GM18505 (cell line): ENCODE results near the gene PADI4.
"Not testable (repeated sequence)": the region's sequence is repeated elsewhere in the genome, so short reads cannot be mapped to it uniquely, and the experiment has no call there.

Experiments
- ATAC-seq: cut with Tn5 transposase; IDR thresholded peaks from one replicate; pipeline ENCODE4 v1.9.1; 2021; ENCODE audit not compliant: unreplicated experiment
- POLR2A ChIP-seq: IDR thresholded peaks from 4 replicates; pipeline ENCODE4 v1.6.1; 2011; ENCODE audit warnings: borderline replicate concordance; ENCODE audit not compliant: insufficient read depth, insufficient read length; ENCODE audit errors: extremely low read depth

The PADI4 gene

DNA sequence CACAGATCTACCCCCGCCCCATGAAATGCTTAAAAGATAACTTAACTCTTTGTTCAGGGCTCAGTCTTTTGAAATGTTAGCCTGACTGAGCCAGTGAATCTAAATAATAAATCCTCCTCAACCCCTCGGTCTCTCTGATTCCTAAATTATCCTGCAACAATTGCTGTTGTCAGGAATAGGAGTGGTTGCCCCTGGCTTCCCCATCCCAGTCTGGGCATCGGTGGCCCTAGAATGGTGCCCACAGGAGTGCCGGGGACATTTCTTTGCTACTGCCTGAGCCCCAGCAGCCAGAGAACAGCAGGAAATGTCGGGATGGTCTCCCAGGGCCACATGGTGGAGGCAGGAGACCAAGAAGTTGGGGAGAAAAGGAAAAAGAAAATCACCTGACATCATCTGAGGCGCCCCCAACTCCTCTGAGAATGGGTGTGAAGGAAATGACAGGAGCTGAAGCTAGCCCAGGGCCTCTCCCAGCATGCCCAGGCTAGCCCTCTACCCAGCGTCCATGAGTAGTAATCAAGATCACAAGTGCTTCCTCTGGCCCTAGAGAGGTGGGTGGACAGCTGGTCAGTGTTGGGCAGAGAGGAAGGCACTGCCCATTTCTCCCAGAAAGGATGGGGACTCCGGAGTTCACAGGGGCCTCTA lies 1.6 kb downstream of the PADI4 start:
- TF ChIP-seq POLR2A, result no peak
- no peak for ATAC-seq

DNA sequence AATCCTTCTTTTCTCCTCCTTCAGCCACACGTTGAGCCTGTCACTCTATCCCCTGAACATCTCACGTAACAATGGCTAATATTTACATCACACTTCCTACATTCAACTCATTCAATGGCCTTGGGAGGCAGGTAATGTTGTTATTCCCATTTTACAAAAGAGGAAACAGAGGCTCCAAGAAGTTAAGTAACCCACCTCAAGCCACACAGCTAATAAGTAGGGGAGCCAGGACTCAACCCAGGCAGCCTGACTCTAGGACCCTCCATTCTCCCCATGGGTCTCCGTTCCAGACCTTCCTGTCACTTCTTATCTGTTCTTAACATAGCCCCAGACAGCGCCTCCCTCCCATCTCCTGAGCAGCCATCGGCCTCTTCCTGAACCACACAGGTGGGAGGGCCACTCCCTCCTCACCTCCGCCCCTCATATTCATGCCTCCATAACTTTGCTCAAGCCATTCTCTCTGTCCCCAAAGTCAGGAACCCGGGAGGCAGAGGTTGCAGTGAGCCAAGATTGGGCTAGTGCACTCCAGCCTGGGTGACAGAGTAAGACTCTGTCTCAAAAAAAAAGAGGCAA lies 2.2 kb downstream of the PADI4 start:
- ATAC-seq, result no peak
- TF ChIP-seq POLR2A, result no peak

DNA sequence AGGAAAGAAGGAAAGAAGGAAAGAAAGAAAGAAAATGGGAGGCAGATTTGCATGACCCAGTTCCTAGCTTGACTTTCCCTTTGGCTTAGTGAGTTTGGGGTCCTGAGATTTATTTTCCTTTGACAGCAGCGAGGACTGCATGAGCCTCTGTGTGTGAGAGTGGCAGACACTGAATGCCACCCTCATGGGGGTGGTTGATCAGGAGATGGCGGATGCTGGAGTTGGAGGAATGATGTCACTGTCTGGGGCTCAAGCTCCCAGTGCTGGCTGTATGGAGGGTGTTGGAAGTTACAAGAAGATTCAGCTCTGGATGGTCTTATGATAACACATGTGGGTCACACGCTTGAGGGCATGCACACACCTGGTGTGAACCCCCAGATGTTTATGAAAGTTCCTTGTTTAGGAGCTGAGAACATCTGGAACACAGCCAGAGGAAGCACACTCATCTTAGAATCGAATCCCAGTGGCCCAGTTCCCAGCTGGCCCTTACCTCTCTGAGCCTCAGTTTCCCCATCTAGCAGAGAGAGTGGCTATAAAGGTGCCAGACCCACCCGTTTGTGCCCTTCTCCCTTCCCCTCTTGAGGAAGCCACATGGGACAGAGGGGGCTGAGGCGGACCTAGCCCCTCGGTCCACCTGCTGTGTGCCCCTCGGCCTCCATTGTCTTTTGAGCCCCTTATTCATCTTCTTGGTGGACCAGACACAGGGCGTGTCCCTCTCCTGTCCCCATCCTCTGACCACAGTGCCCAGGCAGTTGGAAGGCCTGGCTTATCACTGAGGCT lies 5.7 kb downstream of the PADI4 start:
- no peak for TF ChIP-seq POLR2A
- ATAC-seq, result no peak

GRCh38 chr1:17314491-17314971 lies 6.5 kb downstream of the PADI4 start:
- no peak for ATAC-seq
- TF ChIP-seq POLR2A, result no peak

DNA sequence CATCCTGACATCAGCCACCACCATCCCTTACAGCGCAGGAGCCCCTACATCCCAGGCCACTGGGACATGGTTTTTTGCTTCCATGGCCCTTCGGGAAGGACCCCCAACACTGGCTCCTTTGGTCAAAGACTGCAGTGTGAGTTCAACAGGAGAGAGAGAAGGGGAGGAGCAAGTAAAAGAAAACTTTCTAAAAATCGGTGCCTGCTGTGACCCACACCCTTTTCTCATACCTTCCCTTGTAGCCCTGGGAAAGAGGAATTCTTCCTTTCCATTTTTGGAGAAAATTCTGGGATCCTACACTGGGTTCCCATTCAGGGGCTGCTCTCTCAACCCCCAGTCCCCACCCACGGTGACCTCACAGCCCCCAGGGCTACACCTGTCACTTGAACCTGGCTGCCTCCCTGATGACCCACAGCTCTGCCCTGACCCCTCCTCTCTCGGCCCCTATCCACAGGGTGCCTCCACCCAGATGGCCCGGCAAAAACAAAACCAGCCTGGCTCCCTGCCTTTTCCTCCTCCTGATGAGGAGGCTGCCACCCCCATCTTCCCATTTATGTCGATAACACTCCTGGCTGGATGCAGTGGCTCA lies 7.6 kb downstream of the PADI4 start:
- TF ChIP-seq POLR2A, result no peak
- ATAC-seq, result no peak

DNA sequence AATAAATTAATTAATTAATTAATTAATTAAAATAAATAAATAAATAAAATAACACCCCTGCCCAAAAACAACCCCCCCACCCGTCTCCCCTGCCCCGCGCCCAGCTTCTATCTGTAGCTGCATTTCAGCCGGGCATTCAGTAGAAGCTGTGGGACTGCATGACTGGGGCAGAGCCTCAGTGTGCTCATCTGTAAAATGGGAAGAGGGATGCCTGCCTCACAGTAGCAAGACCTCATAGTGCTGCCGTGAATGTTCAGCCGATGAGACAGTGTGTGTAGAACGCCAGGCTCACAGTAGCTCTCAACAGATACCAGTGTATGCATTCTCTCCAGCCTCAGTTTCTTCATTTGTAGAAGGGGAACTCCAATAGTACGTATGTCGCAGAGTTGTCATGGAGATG lies 8.7 kb downstream of the PADI4 start:
- no peak for TF ChIP-seq POLR2A
- ATAC-seq, result no peak

- ATAC-seq, result no peak
- no peak for TF ChIP-seq POLR2A
These were observed 10.3 kb downstream of the PADI4 start for GRCh38 chr1:17318262-17318661.

GRCh38 chr1:17319561-17320350 lies 11.8 kb downstream of the PADI4 start:
- ATAC-seq, result no peak
- no peak for TF ChIP-seq POLR2A

GRCh38 chr1:17321857-17322390 lies 13.9 kb downstream of the PADI4 start:
- not testable (repeated sequence) for ATAC-seq

DNA sequence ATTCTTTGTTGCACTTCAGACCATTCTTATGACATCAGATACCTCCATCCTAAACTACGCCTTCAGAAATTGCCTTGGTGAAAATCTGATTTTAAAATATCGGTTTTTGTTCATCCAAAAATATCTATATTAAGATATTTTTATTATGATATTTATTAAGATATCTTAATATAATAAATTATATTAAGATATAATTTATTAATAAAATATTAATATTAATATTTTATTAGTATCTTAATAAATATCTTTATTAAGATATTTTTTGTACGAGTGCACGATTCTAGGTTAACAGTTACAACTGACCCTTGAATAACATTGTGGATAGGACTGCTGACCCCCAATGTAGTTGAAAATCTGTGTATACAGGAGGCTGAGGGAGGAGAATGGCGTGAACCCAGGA lies 20.9 kb downstream of the PADI4 start:
- no peak for ATAC-seq
- no peak for TF ChIP-seq POLR2A

DNA sequence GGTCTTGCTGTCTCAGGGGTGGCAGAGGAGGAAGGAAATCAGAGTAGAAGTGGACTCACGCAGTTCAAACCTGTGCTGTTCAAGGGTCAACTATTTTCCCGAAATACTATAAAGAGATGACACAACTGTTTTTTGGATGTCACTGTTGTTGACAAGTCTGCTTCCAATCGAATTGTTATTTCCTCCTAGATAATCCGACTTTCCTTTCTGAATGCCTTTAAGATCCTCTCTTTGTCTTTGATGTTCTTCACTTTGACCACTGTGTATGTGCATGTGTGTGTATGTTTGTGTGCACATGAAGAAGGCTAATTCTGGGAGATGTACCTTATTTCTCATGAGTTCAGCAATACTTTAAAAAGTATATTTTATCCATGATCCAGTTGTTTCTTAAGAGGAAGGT lies 21.6 kb downstream of the PADI4 start:
- TF ChIP-seq POLR2A, result no peak
- no peak for ATAC-seq

DNA sequence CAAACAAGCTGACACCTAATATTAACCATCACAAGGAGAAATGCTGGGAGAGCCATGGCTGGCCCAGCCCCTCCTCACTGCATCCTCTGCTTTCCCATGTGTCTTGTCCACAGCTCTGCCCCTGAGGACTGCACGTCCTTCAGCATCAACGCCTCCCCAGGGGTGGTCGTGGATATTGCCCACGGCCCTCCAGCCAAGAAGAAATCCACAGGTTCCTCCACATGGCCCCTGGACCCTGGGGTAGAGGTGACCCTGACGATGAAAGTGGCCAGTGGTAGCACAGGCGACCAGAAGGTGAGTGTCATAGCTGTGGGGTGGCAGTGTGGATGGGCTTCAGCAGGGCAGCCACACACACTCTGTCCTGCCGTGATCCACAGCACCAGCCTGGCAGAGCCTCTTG lies 22.9 kb downstream of the PADI4 start:
- ATAC-seq, result no peak
- no peak for TF ChIP-seq POLR2A

DNA sequence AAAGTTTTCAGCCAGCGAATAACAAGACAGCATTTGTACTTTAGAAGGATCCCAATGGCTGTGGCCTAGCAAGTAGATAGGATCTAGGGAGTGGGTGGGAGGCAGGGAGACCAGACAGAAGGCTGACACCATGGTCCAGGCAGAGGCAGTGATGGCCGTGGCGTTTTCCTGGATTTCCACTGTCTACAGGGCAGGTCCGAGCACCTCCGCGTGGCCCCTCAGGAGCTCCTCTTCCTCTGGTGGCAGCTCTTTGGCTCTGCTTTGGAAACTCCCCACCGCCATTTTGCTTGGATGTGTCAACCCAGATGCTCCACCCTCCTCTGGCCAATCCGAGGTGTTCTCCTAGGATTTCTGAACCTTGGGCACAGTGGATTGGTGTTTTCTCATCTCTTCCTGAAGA lies 25.1 kb downstream of the PADI4 start:
- ATAC-seq, result no peak
- no peak for TF ChIP-seq POLR2A

DNA sequence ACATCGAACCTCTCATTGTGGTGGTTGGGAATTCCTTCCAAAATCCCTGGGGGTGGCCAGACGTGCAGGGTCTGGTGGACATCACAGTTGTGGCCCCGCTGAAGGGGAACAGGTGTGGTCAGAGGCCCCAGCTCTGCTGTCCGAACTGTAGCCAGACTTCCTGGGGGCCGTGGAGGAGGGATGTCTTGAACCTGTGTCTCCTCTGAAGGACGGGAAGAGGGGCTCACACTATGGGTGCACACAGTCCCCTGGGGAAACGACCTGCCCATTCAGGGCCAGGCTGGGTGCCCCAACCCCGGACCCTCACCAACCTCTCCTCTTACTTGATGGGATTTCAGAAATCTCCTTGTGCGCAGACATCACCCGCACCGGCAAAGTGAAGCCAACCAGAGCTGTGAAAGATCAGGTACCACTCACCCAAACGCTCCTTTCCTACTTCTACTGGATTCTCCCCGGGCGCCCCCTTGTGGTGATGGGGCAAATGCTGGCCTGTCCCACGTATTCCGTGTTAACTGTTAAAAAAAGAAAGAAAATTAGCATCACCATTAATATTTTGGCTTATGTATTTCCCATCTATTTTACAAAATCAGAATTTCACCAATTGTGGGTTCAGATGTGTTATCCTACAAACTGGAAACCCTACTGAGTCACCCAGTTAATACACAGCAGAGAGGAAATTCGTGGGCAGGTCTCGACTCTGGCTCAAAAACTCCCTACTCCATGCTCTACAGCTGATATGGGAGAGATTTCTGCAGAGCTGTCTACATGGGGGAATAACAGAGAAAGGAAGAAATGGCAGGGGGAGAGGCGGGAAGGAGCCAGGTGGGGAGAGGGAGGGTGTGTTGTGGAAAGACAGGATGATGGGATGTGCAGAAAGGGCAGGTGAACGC lies 28.1 kb downstream of the PADI4 start:
- TF ChIP-seq POLR2A, result no peak
- ATAC-seq, result no peak
